Stimulated activated CD4-positive, alpha-beta T cell treated with anti-CD3 and anti-CD28 coated beads, TNF-alpha, amount 100 ng/mL, for 48 hours (primary cell): ENCODE measurements around the gene VSTM4.
A peak's percentile ranks its signal among the peaks of the same experiment; 100 is the strongest.

Experiments
- DNase-seq, 3 donors: peaks; one replicate each; pipeline ENCODE4 v3.0.0-alpha.2; 2020; ENCODE audit warnings: low read depth in 3 of 3

The VSTM4 gene

GRCh38 chr10:49115015-49115795, at the start of gene VSTM4:
TSS of gene VSTM4 (minus strand) at chr10:49115522. CDS start at chr10:49115485, 37 bp downstream.
- DNase-seq, result no peak

DNA sequence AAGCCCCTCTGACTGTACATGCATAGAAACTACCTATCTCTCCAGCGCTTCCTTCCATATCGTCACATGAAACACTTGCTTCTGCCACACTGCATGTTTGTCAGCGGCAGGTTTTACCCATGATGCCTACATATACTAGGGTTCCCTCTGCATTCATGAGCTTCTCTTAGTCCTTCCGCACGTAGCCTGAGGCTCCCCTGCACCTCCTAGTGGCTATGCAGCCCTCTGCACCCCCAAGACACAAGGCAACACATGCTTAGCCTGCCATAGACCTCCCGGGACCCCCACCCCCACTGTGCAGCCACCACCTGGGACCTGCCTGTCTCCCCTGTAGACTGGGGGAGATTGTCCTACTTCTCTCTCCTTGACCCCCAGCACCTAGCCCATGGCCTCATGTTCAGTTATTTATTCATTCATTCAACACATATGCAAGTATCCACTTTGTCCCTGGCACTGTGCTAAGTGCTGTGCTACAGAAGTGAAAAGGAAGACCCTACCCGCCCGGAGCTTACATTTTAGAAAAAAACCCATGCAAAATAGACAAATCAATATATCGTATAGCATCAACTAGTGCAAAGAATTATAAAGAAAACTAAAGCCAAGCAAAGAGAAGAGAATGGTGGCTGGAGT, 49.4 kb upstream of the VSTM4 start:
- peak in 2 of 3 donors; percentile 9 to 27 for DNase-seq

- DNase-seq, result no peak
Measured at GRCh38 chr10:49163741-49164140, 48.4 kb upstream of the VSTM4 start.

GRCh38 chr10:49162761-49163310, 47.5 kb upstream of the VSTM4 start:
- DNase-seq, result no peak

DNA sequence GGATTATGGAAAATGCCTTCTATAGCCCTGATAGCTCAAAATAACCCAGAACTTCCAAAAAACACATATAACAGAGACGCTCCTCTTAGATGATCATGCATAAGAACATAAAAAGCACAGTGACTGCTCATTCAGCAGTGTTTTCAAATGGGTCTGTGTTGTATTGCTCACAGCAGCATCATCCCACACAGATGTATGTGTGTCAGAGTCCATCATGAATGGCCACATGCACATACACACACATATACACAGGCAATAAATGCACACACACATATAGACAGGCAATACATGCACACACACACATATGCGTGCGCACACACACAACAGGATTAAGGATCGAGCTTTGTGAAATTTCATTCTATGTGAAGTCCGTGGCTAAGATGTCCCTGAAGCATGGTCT, 46.7 kb upstream of the VSTM4 start:
- DNase-seq, result no peak

- DNase-seq, result no peak
Measured at GRCh38 chr10:49161411-49161997, 46.2 kb upstream of the VSTM4 start.

DNA sequence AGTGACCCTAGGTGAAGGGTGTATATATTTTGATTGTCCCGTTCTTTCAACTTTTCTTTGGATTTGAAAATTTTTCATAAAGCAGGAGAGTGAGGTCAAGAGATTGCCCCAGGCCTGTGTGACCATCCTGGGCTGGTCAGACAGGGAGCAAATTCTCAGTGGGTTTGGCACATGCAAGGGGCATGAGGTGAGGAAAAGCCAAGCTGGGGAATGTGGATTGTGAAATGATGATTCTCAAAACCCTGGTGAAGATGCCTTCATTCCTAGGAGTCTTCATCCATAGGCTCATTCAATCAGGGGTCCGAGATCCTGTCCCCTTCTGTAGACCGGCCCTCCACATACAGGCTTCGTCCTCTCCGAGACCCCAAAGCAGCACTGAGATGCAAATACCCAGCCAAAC, 45.5 kb upstream of the VSTM4 start:
- no peak for DNase-seq

- no peak for DNase-seq
Measured at GRCh38 chr10:49160110-49160509, 44.8 kb upstream of the VSTM4 start.

DNA sequence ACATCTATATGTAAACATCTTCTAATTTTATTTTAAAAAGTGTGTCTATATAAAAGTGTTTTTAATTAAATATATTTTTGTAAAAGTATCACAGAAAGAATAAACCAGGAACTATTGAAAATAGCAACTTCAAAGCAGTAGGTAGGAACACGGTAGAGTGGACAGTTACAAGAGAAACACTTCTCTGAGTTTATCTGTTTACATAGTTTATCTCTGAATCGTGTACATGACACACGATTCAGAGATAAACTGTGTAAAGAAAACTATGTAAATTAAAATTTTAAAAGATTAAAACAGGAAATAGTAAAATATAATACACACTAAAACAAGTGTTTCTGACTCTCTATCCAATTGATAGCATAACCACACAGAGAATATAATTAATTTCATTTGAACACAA, 43.6 kb upstream of the VSTM4 start:
- no peak for DNase-seq

GRCh38 chr10:49158404-49158803, 43.1 kb upstream of the VSTM4 start:
- no peak for DNase-seq

DNA sequence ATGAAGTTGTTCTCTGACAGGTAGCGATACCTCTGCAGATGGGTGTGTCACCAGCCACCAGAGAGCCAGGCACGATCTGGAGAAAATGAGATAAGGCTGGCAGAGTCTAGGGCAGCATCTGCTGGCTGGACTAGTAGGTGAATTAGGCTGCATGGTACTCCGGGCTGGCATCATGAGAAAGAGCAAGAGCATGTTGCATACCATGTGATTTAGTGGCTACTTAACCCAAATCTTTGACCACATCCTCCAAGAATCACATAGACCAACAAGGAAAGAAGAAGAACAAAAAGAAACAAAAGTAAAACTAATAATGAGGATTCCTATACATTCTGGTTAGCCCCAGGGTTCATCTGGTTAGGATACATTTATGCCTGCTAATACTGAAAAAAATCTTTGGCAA, 41.9 kb upstream of the VSTM4 start:
- DNase-seq, result no peak

DNA sequence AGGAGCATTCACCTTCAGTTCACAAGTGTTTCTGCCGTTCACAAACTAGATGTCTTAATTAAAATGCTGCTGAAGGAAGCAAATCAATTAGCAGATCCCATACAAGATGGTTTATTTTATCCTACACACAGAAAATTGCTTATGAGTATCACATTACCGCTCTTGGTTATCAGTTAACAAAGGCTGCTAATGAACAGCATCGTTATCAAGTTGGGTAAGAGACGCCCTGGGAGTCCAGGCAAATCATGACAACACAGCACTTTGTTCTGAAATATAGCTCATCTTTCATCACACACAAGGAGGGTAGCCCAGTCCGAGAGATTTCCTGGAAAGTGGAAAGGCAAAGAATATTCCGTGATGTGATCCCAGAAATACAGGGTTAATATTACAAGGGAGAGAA, 39.3 kb upstream of the VSTM4 start:
- no peak for DNase-seq

DNA sequence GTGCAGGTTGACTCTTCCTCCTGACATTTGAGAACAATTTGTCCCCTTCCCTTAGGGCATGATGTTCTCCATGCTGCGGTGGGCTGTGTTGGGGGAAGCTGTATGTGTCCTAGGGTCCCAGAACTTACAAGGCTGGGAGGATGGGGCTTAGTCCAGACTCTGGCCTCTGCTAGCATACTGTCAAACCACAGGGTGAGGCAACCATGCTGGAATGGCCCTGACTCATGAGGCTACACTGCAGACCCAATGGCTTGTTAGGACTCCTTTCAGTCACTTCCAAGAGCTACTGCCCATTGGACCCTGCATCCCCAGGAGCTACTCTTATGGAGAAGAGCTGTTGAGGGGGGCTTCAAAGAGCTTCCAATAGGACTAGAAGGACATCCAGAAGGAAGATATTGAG, 38.6 kb upstream of the VSTM4 start:
- DNase-seq, result no peak

- DNase-seq, result no peak
Measured at GRCh38 chr10:49153115-49153514, 37.8 kb upstream of the VSTM4 start.

DNA sequence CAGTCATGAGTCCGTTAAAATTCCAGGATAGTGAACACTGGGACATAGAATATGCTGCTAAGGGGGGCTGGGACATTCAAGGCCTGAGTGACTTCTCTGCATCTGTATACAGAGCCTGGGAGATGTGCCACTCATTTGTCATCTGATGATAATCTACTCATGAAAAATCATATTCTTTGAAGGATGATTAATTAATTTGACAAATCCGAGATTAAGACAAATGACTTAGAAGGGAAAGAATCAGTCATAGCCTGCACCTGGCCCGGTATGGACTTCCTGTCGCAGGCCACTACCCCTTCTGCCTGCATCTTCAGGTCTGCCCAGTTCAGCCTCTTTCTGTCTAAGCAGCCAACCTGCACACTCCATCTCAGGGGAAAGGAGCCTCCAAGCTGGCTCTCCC, 37.3 kb upstream of the VSTM4 start:
- no peak for DNase-seq

DNA sequence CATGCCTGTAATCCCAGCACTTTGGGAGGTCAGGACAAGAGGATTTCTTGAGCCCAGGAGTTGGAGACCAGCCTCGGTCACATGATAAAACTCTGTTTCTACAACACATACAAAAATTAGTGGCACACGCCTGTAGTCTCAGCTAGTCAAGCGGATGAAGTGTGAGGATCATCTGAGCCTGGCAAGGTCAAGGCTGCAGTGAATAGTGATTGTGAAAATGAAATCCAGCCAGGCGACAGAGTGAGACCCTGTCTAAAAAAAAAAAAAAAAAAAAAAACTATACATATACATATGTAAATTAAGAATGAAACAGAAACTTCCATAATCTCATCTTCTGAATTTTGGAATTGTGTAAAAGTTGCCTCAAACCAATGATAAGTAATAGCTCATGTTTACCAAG, 36.7 kb upstream of the VSTM4 start:
- DNase-seq, result no peak

- no peak for DNase-seq
Measured at GRCh38 chr10:49151481-49151880, 36.2 kb upstream of the VSTM4 start.

DNA sequence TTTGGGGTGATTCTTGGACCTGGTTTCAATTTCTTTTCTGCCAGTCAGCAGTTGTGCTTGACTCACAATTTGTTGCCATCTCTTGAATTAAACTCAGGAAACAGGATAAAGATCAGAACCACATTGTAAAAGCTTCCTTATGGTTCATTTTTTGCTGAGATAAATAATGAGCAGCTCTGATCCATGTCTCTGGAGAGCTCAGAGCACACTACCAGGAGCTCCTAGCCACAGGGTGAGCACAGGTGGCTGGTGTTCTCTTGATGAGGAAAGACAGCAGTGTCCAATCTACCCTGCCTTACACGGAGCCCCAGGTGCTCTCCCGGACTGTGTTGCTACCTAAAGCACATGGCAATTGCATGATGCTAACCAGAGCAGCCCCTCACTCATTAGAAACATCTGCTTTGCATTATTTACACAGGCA, 35.7 kb upstream of the VSTM4 start:
- no peak for DNase-seq

DNA sequence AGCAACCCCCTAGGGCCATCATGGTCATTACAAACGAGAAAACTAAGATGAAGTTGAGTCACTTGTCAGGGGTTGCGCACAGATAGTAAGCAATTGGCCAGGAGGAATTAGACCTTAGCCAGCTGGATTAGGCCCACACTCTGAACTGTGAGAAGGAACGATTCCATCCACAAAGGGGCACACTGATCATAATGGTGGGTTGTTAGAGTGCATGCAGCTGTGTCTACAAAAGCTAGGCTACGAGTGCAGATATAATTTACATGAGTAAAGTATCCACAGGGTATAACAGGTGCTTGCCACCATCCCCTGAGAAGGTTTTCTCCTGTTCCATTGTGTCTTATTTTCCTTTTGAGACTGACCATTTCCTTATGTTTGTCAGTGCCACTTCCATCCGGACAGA, 35.1 kb upstream of the VSTM4 start:
- no peak for DNase-seq

GRCh38 chr10:49149881-49150280, 34.6 kb upstream of the VSTM4 start:
- DNase-seq, result no peak

DNA sequence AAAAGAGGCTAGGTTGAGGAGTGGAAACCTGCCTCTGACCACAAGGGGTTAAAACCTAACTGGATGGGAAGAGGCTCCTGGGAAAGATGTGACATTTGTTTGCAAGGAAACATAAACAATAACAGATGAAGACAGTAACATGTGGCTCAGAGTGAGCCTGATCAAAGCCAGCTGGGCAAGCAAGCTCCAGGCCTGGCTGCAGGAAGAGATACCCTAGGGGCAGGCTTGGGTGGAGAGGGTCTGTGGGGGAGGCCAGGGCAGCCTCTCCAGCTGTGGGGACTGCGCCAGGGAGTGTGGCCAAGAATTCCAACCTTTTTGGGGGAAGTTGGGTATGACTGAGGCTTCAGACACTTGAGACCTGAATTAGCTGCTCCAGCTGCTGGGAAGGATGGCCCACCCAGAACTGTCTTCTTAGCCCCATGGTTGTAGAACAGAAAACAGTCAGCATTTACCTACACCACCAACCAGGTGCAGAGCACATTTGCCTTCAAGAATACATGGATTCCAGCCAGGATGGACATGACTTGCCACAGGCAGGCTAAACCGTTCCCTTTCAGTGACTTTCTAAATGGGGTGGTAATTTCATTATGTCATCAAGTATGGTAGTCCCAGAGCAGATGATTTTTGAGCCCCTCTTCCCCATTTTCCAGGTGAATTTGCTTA, 28.9 kb upstream of the VSTM4 start:
- no peak for DNase-seq

DNA sequence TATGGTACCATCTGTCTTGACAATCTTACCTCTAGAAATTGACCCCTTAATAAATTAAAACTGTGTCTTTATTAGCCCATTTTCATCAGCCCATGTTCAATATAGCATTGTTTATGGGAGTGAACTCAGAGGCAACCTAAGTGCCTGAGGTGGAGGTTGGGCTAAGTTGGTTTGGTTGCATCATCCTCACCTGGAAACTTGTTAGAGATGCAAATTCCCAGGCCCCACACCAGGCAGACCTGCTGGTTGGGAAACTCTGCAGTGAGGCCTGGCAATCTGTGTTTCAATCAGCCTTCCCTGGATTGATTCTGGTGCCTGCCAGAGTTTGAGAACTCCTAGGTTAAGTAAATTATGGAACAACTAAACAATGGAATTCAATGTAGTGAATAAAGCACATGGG, 27.9 kb upstream of the VSTM4 start:
- DNase-seq, result no peak
